KMS-11 (cell line): Measurements from ENCODE around the gene RND1.
A peak's percentile ranks its signal among the peaks of the same experiment; 100 is the strongest.

Experiments
- H2AFZ ChIP-seq: fragments of 200-600 bp; sonication (generic); 2 replicates; pipeline ENCODE4 v1.6.1; 2016; ENCODE audit warnings: antibody characterized with exemption, mixed run types, low read depth
- H3K27ac ChIP-seq: fragments of 200-600 bp; sonication (generic); 2 replicates; pipeline ENCODE4 v1.6.1; 2016; ENCODE audit warnings: mild to moderate bottlenecking, mixed run types
- H3K27me3 ChIP-seq: fragments of 200-600 bp; sonication (generic); 2 replicates; pipeline ENCODE4 v1.6.1; 2017; ENCODE audit warnings: mild to moderate bottlenecking, low read depth, mixed run types, moderate library complexity; ENCODE audit not compliant: insufficient read depth
- H3K36me3 ChIP-seq: fragments of 200-600 bp; sonication (generic); 2 replicates; pipeline ENCODE4 v1.6.1; 2017; ENCODE audit warnings: mild to moderate bottlenecking, mixed run types; ENCODE audit not compliant: insufficient read depth
- H3K4me1 ChIP-seq: fragments of 200-600 bp; sonication (generic); 2 replicates; pipeline ENCODE4 v1.6.1; 2016; ENCODE audit warnings: mild to moderate bottlenecking, low read depth, mixed run types; ENCODE audit not compliant: poor library complexity, severe bottlenecking
- H3K4me2 ChIP-seq: fragments of 200-600 bp; sonication (generic); 2 replicates; pipeline ENCODE4 v1.7.0; 2016; ENCODE audit warnings: mild to moderate bottlenecking, mixed run types
- H3K4me3 ChIP-seq: fragments of 200-600 bp; sonication (generic); IDR thresholded peaks from 2 replicates; pipeline ENCODE4 v1.6.1; 2017; ENCODE audit warnings: low read depth, low read length, mixed read lengths; ENCODE audit not compliant: insufficient read depth
- H3K79me2 ChIP-seq: fragments of 200-600 bp; sonication (generic); 2 replicates; pipeline ENCODE4 v1.6.1; 2016; ENCODE audit warnings: low read depth, mixed run types; ENCODE audit not compliant: insufficient read depth
- H3K9ac ChIP-seq: fragments of 200-600 bp; sonication (generic); 2 replicates; pipeline ENCODE4 v1.6.1; 2016; ENCODE audit warnings: mild to moderate bottlenecking, mixed run types
- H4K20me1 ChIP-seq: fragments of 200-600 bp; sonication (generic); 2 replicates; pipeline ENCODE4 v1.6.1; 2016; ENCODE audit warnings: mild to moderate bottlenecking, mixed run types; ENCODE audit not compliant: insufficient read depth
- TF ChIP-seq, protein P1 (sequence below): fragments of 200-600 bp; sonication (generic); conservative IDR thresholded peaks from 2 replicates; pipeline ENCODE4 v1.6.1; 2017; ENCODE audit warnings: low read depth, mild to moderate bottlenecking, antibody characterized with exemption, low read length, moderate library complexity, mixed read lengths

Gene RND1

GRCh38 chr12:48813465-48814261 is 52.0 kb downstream of the RND1 start:
- H2AFZ ChIP-seq = peak overlapping the region; percentile 100
- no peak overlapping the region for H3K27ac ChIP-seq
- H4K20me1 ChIP-seq = no peaks in the 10 kb centered on the region
- no peak overlapping the region for H3K4me3 ChIP-seq
- peaks cover 24% of the 10 kb centered on the region for H3K4me1 ChIP-seq
- H3K27me3 ChIP-seq = no peaks in the 10 kb centered on the region
- H3K9ac ChIP-seq = peak overlapping the region; percentile 73; the same call in 1 of the 2 replicates
- TF ChIP-seq, protein P1, sequence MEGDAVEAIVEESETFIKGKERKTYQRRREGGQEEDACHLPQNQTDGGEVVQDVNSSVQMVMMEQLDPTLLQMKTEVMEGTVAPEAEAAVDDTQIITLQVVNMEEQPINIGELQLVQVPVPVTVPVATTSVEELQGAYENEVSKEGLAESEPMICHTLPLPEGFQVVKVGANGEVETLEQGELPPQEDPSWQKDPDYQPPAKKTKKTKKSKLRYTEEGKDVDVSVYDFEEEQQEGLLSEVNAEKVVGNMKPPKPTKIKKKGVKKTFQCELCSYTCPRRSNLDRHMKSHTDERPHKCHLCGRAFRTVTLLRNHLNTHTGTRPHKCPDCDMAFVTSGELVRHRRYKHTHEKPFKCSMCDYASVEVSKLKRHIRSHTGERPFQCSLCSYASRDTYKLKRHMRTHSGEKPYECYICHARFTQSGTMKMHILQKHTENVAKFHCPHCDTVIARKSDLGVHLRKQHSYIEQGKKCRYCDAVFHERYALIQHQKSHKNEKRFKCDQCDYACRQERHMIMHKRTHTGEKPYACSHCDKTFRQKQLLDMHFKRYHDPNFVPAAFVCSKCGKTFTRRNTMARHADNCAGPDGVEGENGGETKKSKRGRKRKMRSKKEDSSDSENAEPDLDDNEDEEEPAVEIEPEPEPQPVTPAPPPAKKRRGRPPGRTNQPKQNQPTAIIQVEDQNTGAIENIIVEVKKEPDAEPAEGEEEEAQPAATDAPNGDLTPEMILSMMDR = no peak
- H3K4me2 ChIP-seq = peak overlapping the region; percentile 99
- no peaks in the 10 kb centered on the region for H3K36me3 ChIP-seq
- H3K79me2 ChIP-seq = no peaks in the 10 kb centered on the region

- Histone ChIP-seq H3K27me3 (no peaks in the 10 kb centered on the region), H3K79me2 (no peaks in the 10 kb centered on the region), H3K36me3 (no peaks in the 10 kb centered on the region), H4K20me1 (no peaks in the 10 kb centered on the region), H3K4me1 (peaks cover 18% of the 10 kb centered on the region), H3K9ac (no peak overlapping the region), H3K4me3 (no peak overlapping the region), H2AFZ (no peak overlapping the region), H3K4me2 (no peak overlapping the region), H3K27ac (no peak overlapping the region)
- TF ChIP-seq, protein P1 = no peak
Observed at GRCh38 chr12:48812389-48812788, 53.3 kb downstream of the RND1 start.

GRCh38 chr12:48811437-48812090 is 54.1 kb downstream of the RND1 start:
- H3K27me3 ChIP-seq = no peaks in the 10 kb centered on the region
- no peaks in the 10 kb centered on the region for H3K36me3 ChIP-seq
- no peak overlapping the region for H3K4me3 ChIP-seq
- no peaks in the 10 kb centered on the region for H4K20me1 ChIP-seq
- no peak overlapping the region for H3K27ac ChIP-seq
- no peak overlapping the region for H3K4me2 ChIP-seq
- H2AFZ ChIP-seq = no peak overlapping the region
- no peak overlapping the region for H3K9ac ChIP-seq
- H3K79me2 ChIP-seq = no peaks in the 10 kb centered on the region
- TF ChIP-seq, protein P1 = no peak
- peaks cover 15% of the 10 kb centered on the region for H3K4me1 ChIP-seq

- Histone ChIP-seq H3K27ac (no peak overlapping the region), H4K20me1 (no peaks in the 10 kb centered on the region), H3K36me3 (no peaks in the 10 kb centered on the region), H3K79me2 (no peaks in the 10 kb centered on the region), H3K9ac (no peak overlapping the region), H3K4me2 (no peak overlapping the region), H2AFZ (no peak overlapping the region), H3K4me1 (peaks cover 9% of the 10 kb centered on the region), H3K4me3 (no peak overlapping the region), H3K27me3 (no peaks in the 10 kb centered on the region)
- TF ChIP-seq, protein P1 = no peak
Observed at GRCh38 chr12:48810903-48811431, 54.7 kb downstream of the RND1 start.
